Neutrophil (primary cell): ENCODE results near the gene ATP9A.

ENCODE experiments used
- H3K27ac ChIP-seq: fragments of 200-600 bp; sonication (generic); 2 replicates; pipeline ENCODE4 v1.5.1; 2016; ENCODE audit warnings: mild to moderate bottlenecking, moderate library complexity
- H3K27me3 ChIP-seq: fragments of 200-600 bp; sonication (generic); 2 replicates; pipeline ENCODE4 v1.6.0; 2016; ENCODE audit warnings: mild to moderate bottlenecking
- H3K36me3 ChIP-seq: fragments of 200-600 bp; sonication (generic); 2 replicates; pipeline ENCODE4 v1.5.1; 2017
- H3K4me1 ChIP-seq, 2 experiments: fragments of 200-600 bp in 1 of 2; sonication (generic) in 1 of 2; 1 replicate in 1 of 2; 2 replicates in 1 of 2; pipeline versions ENCODE4 v1.5.1 to v1.6.1; 2013 to 2016; ENCODE audit warnings: low read depth in 1 of 2, low read length in 1 of 2, mild to moderate bottlenecking in 1 of 2, moderate library complexity in 1 of 2; ENCODE audit not compliant: control insufficient read depth in 1 of 2, insufficient read depth in 1 of 2
- H3K4me3 ChIP-seq, 2 experiments: fragments of 200-600 bp in 1 of 2; sonication (generic) in 1 of 2; 1 replicate in 1 of 2; 2 replicates in 1 of 2; pipeline ENCODE4 v1.5.1; 2013 to 2016; ENCODE audit warnings: low read depth in 1 of 2, low read length in 1 of 2, mild to moderate bottlenecking in 1 of 2, moderate library complexity in 1 of 2
- H3K9me3 ChIP-seq: fragments of 200-600 bp; sonication (generic); 2 replicates; pipeline ENCODE4 v1.5.1; 2016
- CTCF ChIP-seq: fragments of 200-600 bp; sonication (generic); IDR thresholded peaks from 2 replicates; pipeline ENCODE4 v1.5.1; 2016; ENCODE audit warnings: antibody characterized with exemption

The ATP9A gene

GRCh38 chr20:51583073-51583472 lies 185.1 kb downstream of the ATP9A start:
- no peak for TF ChIP-seq CTCF
- Histone ChIP-seq H3K9me3 (no peaks in the 10 kb centered on the region), H3K36me3 (no peaks in the 10 kb centered on the region)

GRCh38 chr20:51581571-51581970 lies 186.6 kb downstream of the ATP9A start:
- no peak overlapping the region for H3K27ac ChIP-seq
- H3K36me3 ChIP-seq = no peaks in the 10 kb centered on the region
- no peaks in the 10 kb centered on the region for H3K27me3 ChIP-seq
- H3K4me1 ChIP-seq = no peaks in the 10 kb centered on the region
- H3K9me3 ChIP-seq = no peaks in the 10 kb centered on the region
- TF ChIP-seq CTCF = no peak
- no peak overlapping the region for H3K4me3 ChIP-seq

More at GRCh38 chr20:51583073-51583472, 185.1 kb downstream of the ATP9A start:
- H3K4me3 ChIP-seq = no peak overlapping the region
- no peaks in the 10 kb centered on the region for H3K4me1 ChIP-seq
- no peak overlapping the region for H3K27ac ChIP-seq
- no peaks in the 10 kb centered on the region for H3K27me3 ChIP-seq

- TF ChIP-seq CTCF = no peak
Measured at GRCh38 chr20:51579137-51579536, 189.1 kb downstream of the ATP9A start.

GRCh38 chr20:51578145-51578459 lies 190.1 kb downstream of the ATP9A start:
- no peaks in the 10 kb centered on the region for H3K27me3 ChIP-seq
- no peak for TF ChIP-seq CTCF

More at GRCh38 chr20:51579137-51579536, 189.1 kb downstream of the ATP9A start:
- Histone ChIP-seq H3K27me3 (no peaks in the 10 kb centered on the region), H3K27ac (no peak overlapping the region), H3K36me3 (no peaks in the 10 kb centered on the region), H3K4me1 (no peaks in the 10 kb centered on the region), H3K4me3 (no peak overlapping the region), H3K9me3 (no peaks in the 10 kb centered on the region)

GRCh38 chr20:51577432-51578144 lies 190.6 kb downstream of the ATP9A start:
- no peak for TF ChIP-seq CTCF
- Histone ChIP-seq H3K9me3 (no peaks in the 10 kb centered on the region), H3K4me1 (no peaks in the 10 kb centered on the region), H3K4me3 (no peak overlapping the region), H3K36me3 (no peaks in the 10 kb centered on the region), H3K27ac (no peak overlapping the region), H3K27me3 (no peaks in the 10 kb centered on the region)

More at GRCh38 chr20:51578145-51578459, 190.1 kb downstream of the ATP9A start:
- Histone ChIP-seq H3K36me3 (no peaks in the 10 kb centered on the region), H3K4me3 (no peak overlapping the region), H3K9me3 (no peaks in the 10 kb centered on the region), H3K4me1 (no peaks in the 10 kb centered on the region), H3K27ac (no peak overlapping the region)
